Femur (tissue), 1 donor: Measurements from ENCODE around the gene GBP7.
"Not testable (repeated sequence)": the region's sequence is repeated elsewhere in the genome, so short reads cannot be mapped to it uniquely, and the experiment has no call there.

Experiments used
- DNase-seq: peaks from one replicate; pipeline ENCODE4 v3.0.0-alpha.2; 2017

Gene GBP7

DNA sequence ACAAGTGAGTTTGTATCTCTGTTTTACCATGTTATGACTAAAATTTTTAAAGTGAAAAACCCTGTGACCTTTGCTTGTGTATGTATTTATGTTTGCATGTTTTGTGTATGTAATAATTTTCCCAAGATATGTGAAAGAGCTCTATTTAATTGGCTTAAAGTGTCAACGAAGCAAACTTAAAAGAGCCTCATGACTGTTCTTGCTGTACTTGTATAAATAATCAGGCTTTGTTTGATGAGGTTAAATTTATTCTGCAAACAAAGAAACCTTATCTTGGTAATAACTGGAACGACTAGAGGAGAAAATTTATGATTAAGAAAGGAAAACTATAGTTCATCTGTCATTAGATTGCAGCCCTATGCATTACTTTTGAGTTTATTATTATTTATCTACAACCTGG lies 6.6 kb downstream of the GBP7 start:
- no peak for DNase-seq

GRCh38 chr1:89167590-89168230 lies 8.1 kb downstream of the GBP7 start:
- no peak for DNase-seq

GRCh38 chr1:89166705-89167104 lies 9.1 kb downstream of the GBP7 start:
- DNase-seq, result no peak

- DNase-seq, result no peak
These were observed 10.0 kb downstream of the GBP7 start for GRCh38 chr1:89165811-89166210.

DNA sequence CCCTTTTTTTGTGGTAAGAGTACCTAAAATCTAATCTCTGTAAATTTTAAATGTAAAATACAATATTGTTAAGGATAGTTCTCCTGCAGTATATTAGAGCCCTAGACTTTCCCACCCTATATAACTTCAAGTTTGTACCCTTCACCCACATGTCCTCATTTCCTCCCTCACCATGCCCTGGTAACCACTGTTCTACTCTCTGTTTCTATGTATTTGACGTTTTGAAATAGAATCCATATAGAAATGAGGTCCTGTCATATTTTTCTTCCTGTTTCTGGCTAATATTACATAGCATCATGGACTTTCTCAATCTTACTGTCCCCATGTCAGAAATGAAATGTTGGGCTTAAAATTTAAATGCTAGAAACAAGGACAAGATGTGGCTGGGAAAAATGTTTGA lies 24.8 kb downstream of the GBP7 start:
- no peak for DNase-seq

DNA sequence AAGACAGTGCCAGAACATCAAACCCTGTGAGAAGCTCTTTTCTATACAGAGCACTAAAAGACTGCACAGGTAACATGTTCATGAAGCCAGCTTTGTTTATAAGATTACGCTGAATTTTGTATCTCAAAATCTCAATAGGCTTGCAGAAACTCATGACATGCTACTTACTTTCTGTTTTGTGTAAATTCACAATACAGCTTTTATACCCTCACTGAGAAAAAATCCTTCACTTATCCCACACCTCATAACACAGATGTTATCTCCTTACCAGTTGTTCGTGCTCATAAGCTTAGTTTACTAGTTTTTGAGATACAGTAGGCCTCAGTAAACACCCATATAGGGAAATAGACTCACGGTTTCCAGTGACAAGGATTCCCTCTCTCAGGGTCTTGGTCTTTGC lies 25.8 kb downstream of the GBP7 start:
- DNase-seq, result no peak

DNA sequence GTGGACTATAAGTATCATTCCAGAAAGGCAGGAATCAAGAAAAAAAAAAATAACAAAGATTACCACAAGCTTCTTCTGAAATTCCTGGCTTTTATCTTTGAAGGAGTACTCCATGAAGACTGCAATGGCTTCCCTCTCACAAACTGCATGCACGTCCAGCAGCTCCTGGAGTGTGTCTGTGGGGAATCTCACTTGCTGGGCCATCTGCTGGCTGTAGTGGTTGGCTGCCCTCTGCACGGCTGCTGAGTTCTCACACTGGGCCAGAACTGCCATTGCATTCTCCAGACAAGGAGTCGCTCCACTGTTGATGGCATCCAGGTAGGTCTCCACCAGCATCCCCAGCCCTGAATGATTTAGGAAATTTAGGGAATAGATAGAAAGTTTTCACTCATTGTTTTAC lies 26.6 kb downstream of the GBP7 start:
- no peak for DNase-seq

GRCh38 chr1:89147678-89148658 lies 27.8 kb downstream of the GBP7 start:
- no peak for DNase-seq

- DNase-seq, result no peak
These were observed 29.1 kb downstream of the GBP7 start for GRCh38 chr1:89146721-89147120.

DNA sequence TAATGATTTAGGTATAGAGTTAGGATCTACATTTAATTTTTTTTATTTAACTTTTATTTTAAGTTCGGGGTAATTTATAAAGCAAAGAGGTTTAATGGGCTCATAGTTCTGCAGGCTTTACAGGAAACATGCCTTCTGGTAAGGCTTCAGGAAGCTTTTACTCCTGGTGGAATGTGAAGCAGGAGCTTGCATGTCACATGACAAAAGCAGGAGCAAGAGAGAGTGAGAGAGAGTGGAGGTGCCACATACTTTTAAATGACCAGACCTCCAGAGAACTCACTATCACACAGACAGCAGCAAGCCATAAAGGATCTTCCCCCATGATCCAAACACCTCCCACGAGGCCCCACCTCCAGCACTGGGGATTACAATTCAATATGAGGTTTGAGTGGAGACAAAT lies 32.3 kb downstream of the GBP7 start:
- no peak for DNase-seq

GRCh38 chr1:89142160-89142559 lies 33.6 kb downstream of the GBP7 start:
- DNase-seq, result no peak

GRCh38 chr1:89133747-89134146 lies 42.1 kb downstream of the GBP7 start:
- DNase-seq, result no peak

DNA sequence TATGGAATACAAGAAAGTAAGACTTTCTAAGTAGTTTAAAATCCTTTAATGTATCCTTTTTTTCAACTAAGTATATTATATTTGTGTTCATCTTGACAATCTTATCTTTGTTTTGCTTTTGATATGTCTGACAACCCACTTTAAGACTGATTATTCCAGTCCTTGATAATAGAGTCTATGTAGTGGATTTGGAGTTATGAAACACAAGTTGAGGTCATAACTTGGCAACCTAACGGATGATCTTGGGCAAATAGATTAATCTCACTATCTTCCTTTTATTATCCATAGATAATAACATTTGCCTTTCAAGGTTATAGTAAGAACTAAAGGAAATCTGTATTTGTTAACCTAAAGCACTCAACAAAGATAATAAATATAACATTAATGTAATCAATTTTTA lies 45.1 kb downstream of the GBP7 start:
- no peak for DNase-seq

- no peak for DNase-seq
These were observed 45.9 kb downstream of the GBP7 start for GRCh38 chr1:89129911-89130310.

- DNase-seq, result not testable (repeated sequence)
These were observed 47.8 kb downstream of the GBP7 start for GRCh38 chr1:89128003-89128458.

DNA sequence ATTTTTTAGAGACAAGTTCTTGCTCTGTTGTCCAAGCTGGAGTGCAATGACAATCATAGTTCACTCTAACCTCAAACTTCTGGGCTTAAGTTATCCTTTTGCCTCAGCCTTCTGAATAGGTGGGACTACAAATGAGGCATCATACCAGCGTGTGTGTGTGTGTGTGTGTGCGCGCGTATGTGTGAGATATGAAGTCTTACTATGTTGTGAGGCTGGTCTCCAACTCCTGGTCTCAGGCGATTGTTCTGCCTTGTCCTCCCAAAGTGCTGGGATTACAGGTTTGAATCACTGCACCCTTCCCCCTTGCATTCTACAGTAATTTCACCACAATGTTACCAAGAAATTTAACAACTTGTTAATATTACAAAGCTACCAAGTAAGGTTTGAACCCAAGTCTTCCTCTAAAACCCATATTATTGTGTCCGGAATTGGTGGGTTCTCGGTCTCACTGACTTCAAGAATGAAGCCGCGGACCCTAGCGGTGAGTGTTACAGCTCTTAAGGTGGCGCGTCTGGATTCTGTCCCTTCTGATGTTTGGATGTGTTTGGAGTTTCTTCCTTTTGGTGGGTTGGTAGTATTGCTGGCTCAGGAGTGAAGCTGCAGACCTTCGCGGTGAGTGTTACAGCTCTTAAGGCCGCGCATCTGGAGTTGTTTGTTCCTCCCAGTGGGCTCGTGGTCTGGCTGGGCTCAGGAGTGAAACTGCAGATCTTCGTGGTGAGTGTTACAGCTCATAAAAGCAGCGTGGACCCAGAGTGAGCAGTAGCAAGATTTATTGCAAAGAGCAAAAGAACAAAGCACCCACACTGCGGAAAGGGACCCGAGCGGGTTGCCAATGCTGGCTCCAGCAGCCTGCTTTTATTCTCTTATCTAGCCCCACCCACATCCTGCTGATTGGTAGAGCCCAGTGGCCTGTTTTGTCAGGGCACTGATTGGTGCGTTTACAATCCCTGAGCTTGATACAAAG lies 48.9 kb downstream of the GBP7 start:
- not testable (repeated sequence) for DNase-seq

DNA sequence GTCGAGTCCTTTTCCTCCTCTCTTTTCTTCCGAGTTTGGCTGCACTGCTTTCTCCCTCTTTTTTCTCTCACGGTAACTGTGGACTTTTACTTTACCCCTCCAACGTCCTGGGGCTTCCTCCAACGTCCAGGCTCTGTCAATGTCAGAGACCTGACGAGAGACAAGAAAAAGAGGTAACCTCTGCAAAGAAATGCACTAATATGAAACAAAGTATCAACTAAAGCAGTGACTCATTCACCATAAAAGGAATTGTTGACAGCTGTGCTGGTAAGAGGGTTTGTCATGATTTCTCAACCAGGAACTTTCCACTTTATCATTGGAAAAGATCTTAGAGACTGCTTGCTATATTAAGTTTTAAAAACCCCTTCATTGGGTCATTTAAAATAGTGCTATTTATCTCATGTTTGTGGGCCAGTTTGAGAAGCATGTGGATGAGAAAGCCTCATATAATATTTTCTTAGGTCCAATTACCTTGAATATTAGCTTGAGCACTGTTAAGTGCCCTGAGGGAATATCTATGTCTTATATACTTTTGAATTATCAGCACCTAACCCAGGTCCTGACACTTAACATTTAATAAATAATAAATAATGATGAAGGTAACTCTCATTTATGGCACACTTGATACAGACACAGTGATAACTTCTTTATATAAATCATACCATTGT lies 49.8 kb downstream of the GBP7 start, which contains the start of gene GBP2:
GBP2 (minus strand) TSS at position 202 of the 668 bp plus-strand sequence. CDS start 4,148 bp downstream, outside the sequence.
- DNase-seq, result no peak

DNA sequence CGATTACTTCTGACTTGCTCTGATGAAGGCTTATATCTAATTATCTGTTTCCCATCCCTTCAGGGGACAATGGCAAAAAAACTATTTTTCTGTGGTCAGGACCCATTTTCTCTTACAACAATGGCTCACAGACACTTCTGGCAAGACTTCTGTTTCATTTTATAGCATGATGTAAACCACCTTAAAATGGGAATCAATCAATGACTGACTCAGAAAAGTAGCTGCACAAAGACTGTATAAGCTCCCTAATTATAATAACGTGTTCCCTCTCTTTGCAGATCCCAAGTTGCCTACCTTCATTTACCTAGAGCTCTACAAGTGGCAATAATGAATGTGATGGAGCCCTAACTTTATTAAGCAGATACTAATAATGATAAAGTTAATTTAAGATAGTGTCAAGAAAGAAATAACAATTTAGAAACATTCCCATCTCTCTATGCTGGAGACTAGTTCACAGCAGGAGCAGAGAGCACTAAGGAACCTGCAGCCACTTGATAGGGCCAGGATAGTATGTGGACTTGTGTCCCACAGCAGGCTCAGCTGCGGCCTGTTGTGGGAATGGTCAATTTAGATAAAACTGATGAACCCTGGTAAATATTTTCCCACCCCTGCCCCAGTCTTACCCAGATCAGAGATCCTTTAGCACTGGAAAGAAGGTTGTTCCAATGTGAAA lies 50.4 kb downstream of the GBP7 start:
- no peak for DNase-seq

DNA sequence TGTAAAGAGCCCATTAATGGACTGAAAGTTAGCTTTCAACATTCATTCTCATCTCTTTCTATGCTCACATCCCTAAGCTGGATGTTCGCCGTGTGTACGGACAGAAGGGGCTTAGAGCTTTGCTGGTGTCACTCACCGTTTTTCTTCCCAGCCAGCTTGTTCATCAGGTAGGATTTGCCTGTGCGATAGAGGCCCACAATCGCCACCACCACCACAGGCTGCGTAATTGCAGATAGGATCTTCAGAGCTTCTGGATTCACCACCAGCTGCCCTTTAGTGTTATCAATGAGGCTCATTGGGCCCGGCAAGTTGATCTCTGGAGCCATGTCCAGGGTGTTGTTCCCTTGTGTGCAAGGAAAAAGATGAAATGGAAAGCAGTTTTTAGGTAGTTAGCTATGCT lies 54.2 kb downstream of the GBP7 start:
- DNase-seq, result no peak

- DNase-seq, result no peak
These were observed 61.1 kb downstream of the GBP7 start for GRCh38 chr1:89114662-89115061.

DNA sequence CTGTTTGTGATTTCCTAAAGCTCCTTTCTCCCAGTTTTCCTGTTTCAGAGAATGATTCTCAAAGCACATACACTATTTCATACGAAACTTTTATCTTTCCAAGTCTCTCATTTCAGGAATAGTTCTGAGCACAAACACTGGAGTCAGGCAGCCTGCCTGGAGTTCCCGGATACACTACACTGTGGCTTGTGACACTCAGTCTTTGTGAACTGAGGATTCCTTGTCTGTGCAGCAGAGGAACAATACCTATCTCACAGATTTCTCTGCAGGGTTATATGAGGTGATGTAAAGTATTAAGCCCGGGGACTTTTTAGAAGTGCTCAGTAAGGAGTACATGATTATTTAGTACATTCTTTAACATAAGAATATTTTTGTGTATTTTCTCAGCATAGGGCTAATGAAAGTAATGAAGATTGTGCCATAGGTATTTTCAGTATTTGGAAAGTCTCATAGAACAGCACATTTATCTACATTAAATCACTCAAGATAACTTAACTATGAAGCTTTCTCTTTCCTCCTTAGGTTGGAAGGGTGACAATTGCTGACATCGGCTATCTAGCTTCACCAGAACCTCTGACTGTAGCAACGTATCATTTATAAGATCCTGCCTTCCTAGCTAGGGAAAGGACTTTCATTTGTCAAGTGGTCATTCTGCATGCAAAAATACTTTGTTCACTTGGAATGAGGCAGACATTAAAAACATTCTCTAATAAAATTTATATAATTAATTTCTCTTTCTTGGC lies 62.8 kb downstream of the GBP7 start:
- no peak for DNase-seq
